Measurements from ENCODE around the gene OSBP2. TPM values are rescaled to one million over a fixed set of nuclear protein-coding genes. Genes with fewer than 3 reads are reported as not detected.

The OSBP2 gene
- total RNA-seq, 2 donors from 2014 or later, result 6.8 to 11.1 TPM

DNA sequence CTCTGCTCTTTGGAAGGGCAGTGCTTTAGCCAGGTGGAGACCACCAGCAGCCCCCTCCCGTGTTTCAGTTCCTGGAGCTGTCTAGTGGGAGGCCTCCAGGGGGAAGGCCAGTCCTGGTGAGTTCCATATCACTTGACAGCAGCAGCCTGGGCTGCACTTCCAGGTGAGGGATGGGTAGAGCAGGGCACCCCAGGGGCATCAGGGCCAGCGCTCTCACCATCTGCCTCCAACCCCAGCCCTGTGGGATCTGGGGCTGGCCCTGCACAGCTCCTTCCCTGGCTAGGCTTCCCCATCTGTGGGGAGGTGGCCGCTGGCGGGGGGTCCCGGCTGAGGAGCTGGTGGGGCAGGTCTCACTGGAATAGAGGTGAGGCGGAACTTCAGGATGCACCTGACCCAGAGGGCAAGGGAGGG lies 213.4 kb downstream of the OSBP2 start:
- no peaks in the 10 kb centered on the region for H3K4me1 Mint-ChIP-seq
- H3K4me3 Mint-ChIP-seq, result no peak overlapping the region
- H3K9ac ChIP-seq (ENCODE audit: extremely low read depth, low read length, poor library complexity, severe bottlenecking), result no peak overlapping the region
- 96 to 100% methylated on average over 2 to 6 of the region's 6 CpGs for WGBS, 2 experiments (ENCODE audit: insufficient coverage in 1 of 2, insufficient read length in 1 of 2)
- H3K27ac ChIP-seq (ENCODE audit: low read depth, low read length), result no peak overlapping the region
- H3K9me3 ChIP-seq (ENCODE audit: control insufficient read depth, low read length), result no peaks in the 10 kb centered on the region
- no peak overlapping the region for H3K4me3 ChIP-seq (ENCODE audit: low read length)
- H3K36me3 Mint-ChIP-seq (ENCODE audit: low read depth), result peaks cover 33% of the 10 kb centered on the region
- H3K27me3 Mint-ChIP-seq (ENCODE audit: insufficient read depth), result no peaks in the 10 kb centered on the region
- no peak overlapping the region for H3K27ac Mint-ChIP-seq
- DNase-seq, result no peak
- no peaks in the 10 kb centered on the region for H3K27me3 ChIP-seq (ENCODE audit: control insufficient read depth, insufficient read depth, low read length, poor library complexity, severe bottlenecking)
- H3K9me3 Mint-ChIP-seq, result no peaks in the 10 kb centered on the region
- H3K4me1 ChIP-seq (ENCODE audit: control insufficient read depth, insufficient read depth, low read length), result no peaks in the 10 kb centered on the region
- H3K36me3 ChIP-seq (ENCODE audit: control insufficient read depth, insufficient read depth, low read length), result peaks cover 8% of the 10 kb centered on the region
- TF ChIP-seq, protein P1, sequence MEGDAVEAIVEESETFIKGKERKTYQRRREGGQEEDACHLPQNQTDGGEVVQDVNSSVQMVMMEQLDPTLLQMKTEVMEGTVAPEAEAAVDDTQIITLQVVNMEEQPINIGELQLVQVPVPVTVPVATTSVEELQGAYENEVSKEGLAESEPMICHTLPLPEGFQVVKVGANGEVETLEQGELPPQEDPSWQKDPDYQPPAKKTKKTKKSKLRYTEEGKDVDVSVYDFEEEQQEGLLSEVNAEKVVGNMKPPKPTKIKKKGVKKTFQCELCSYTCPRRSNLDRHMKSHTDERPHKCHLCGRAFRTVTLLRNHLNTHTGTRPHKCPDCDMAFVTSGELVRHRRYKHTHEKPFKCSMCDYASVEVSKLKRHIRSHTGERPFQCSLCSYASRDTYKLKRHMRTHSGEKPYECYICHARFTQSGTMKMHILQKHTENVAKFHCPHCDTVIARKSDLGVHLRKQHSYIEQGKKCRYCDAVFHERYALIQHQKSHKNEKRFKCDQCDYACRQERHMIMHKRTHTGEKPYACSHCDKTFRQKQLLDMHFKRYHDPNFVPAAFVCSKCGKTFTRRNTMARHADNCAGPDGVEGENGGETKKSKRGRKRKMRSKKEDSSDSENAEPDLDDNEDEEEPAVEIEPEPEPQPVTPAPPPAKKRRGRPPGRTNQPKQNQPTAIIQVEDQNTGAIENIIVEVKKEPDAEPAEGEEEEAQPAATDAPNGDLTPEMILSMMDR (conservative IDR thresholded peaks at IDR 0.05), result no peak

DNA sequence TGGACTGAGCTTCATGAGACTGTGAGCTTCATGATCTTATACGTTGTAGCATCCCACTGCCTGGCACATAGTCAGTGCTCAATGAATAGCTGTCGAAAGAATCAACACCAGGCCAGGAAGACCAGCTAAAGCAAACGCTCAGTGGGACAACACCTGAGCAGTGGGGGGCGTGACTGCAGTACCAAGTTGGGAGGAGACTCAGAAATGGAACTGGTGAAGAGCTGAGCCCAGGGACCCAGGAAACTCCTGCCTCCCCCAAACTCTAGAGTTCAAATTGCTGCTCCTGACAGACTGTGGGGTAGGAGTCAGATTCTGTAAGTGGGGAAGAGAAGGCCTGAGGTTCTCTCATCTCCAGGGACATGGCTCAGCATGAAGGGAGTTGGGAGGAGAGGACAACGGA lies 214.6 kb downstream of the OSBP2 start:
- no peaks in the 10 kb centered on the region for H3K27me3 ChIP-seq (ENCODE audit: control insufficient read depth, insufficient read depth, low read length, poor library complexity, severe bottlenecking)
- Mint-ChIP-seq H3K27me3 (ENCODE audit: insufficient read depth) (no peaks in the 10 kb centered on the region), H3K4me3 (no peak overlapping the region), H3K36me3 (ENCODE audit: low read depth) (peaks cover 25% of the 10 kb centered on the region), H3K27ac (peak overlapping the region; percentile 15), H3K9me3 (no peaks in the 10 kb centered on the region), H3K4me1 (no peaks in the 10 kb centered on the region)
- WGBS, 2 experiments (ENCODE audit: insufficient coverage in 1 of 2, insufficient read length in 1 of 2), result 94 to 100% methylated on average over 3 to 5 of the region's 5 CpGs
- peaks cover 4% of the 10 kb centered on the region for H3K36me3 ChIP-seq (ENCODE audit: control insufficient read depth, insufficient read depth, low read length)
- H3K4me3 ChIP-seq (ENCODE audit: low read length), result no peak overlapping the region
- H3K9ac ChIP-seq (ENCODE audit: extremely low read depth, low read length, poor library complexity, severe bottlenecking), result no peak overlapping the region
- no peaks in the 10 kb centered on the region for H3K9me3 ChIP-seq (ENCODE audit: control insufficient read depth, low read length)
- H3K4me1 ChIP-seq (ENCODE audit: control insufficient read depth, insufficient read depth, low read length), result no peaks in the 10 kb centered on the region
- TF ChIP-seq, protein P1 (conservative IDR thresholded peaks at IDR 0.05), result no peak
- no peak for DNase-seq
- H3K27ac ChIP-seq (ENCODE audit: low read depth, low read length), result no peak overlapping the region

DNA sequence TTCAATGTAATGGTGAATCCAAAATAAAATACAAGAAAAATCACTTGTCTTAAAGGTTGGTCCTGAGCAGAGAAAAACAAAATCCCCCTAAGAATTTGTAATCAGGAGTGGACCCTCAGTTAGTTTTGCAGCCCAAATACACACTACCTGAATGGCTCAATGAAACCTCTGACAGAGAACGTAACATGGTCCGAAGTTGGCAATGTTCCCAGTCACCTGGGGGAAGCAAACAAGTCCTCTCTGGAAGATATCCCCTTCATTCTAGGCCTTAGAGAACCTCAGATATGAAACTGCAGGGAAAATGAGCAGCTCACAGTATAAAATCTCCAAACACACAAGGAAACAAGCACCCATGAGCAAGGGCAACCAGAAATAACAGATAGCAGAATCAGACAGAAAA lies 215.7 kb downstream of the OSBP2 start:
- no peak for DNase-seq
- Mint-ChIP-seq H3K4me3 (no peak overlapping the region), H3K36me3 (ENCODE audit: low read depth) (peaks cover 23% of the 10 kb centered on the region)

More for the DNA sequence above, 215.7 kb downstream of the OSBP2 start:
- no peaks in the 10 kb centered on the region for H3K4me1 Mint-ChIP-seq
- 96 to 100% methylated on average over 2 of the region's 2 CpGs for WGBS, 2 experiments (ENCODE audit: insufficient coverage in 1 of 2, insufficient read length in 1 of 2)
- Histone ChIP-seq H3K9me3 (ENCODE audit: control insufficient read depth, low read length) (no peaks in the 10 kb centered on the region), H3K36me3 (ENCODE audit: control insufficient read depth, insufficient read depth, low read length) (peaks cover 4% of the 10 kb centered on the region), H3K4me3 (ENCODE audit: low read length) (no peak overlapping the region), H3K9ac (ENCODE audit: extremely low read depth, low read length, poor library complexity, severe bottlenecking) (no peak overlapping the region), H3K27ac (ENCODE audit: low read depth, low read length) (no peak overlapping the region), H3K4me1 (ENCODE audit: control insufficient read depth, insufficient read depth, low read length) (no peaks in the 10 kb centered on the region), H3K27me3 (ENCODE audit: control insufficient read depth, insufficient read depth, low read length, poor library complexity, severe bottlenecking) (no peaks in the 10 kb centered on the region)
- peaks cover under 1% of the 10 kb centered on the region for H3K9me3 Mint-ChIP-seq
- H3K27me3 Mint-ChIP-seq (ENCODE audit: insufficient read depth), result no peaks in the 10 kb centered on the region
- TF ChIP-seq, protein P1 (conservative IDR thresholded peaks at IDR 0.05), result no peak
- no peak overlapping the region for H3K27ac Mint-ChIP-seq
